PFSK-1 (cell line): ENCODE measurements around the gene WFIKKN1.

Experiments used
- FOXP2 ChIP-seq: optimal IDR thresholded peaks from 2 replicates; pipeline ENCODE3; 2011; ENCODE audit warnings: borderline replicate concordance, control low read depth, inconsistent platforms; ENCODE audit not compliant: insufficient read depth; ENCODE audit errors: extremely low read length, extremely low read depth
- POLR2AphosphoS5 ChIP-seq: IDR thresholded peaks from 2 replicates; pipeline ENCODE4 v1.6.1; 2012; ENCODE audit warnings: low read depth, mild to moderate bottlenecking, control low read depth, low read length, moderate library complexity
- REST ChIP-seq, 2 experiments: IDR thresholded peaks; 2 replicates each; pipeline versions ENCODE4 v1.6.1 to v1.8.0; 2011 to 2012; ENCODE audit warnings: low read depth in 2 of 2, low read length in 2 of 2, control low read depth in 1 of 2, inconsistent platforms in 1 of 2, mild to moderate bottlenecking in 1 of 2, moderate library complexity in 1 of 2; ENCODE audit not compliant: insufficient read depth in 1 of 2
- SIN3A ChIP-seq: IDR thresholded peaks from 2 replicates; pipeline ENCODE4 v1.6.1; 2012; ENCODE audit warnings: mild to moderate bottlenecking, low read length, moderate library complexity, borderline replicate concordance; ENCODE audit not compliant: insufficient read depth
- TAF1 ChIP-seq: IDR thresholded peaks from 2 replicates; pipeline ENCODE4 v1.6.1; 2012; ENCODE audit warnings: low read length, control low read depth, borderline replicate concordance; ENCODE audit not compliant: insufficient read depth

WFIKKN1 gene

GRCh38 chr16:588639-588888 lies 42.2 kb upstream of the WFIKKN1 start:
- TF ChIP-seq POLR2AphosphoS5 (no peak), FOXP2 (no peak), REST (IDR thresholded peaks at IDR 0.05; ENCODE audit: insufficient read depth in 1 of 2, low read depth in 2 of 2, low read length in 2 of 2) (no peak), TAF1 (no peak), SIN3A (no peak)

GRCh38 chr16:588889-589657 lies 41.7 kb upstream of the WFIKKN1 start:
- TF ChIP-seq POLR2AphosphoS5 = peak; percentile 59; the same call in 1 of the 2 replicates
- peak; percentile 91; the same call in 1 of the 2 replicates for TF ChIP-seq TAF1
- TF ChIP-seq FOXP2 = no peak
- no peak for TF ChIP-seq SIN3A
- TF ChIP-seq REST (IDR thresholded peaks at IDR 0.05; ENCODE audit: insufficient read depth in 1 of 2, low read depth in 2 of 2, low read length in 2 of 2) = no peak

GRCh38 chr16:589658-590187 lies 41.1 kb upstream of the WFIKKN1 start, which contains the start of gene RAB40C:
Gene RAB40C, plus strand, starts transcription at chr16:590066. Its CDS starts 226 bp downstream, at chr16:590292.
- TF ChIP-seq POLR2AphosphoS5 (no peak), TAF1 (no peak), REST (IDR thresholded peaks at IDR 0.05; ENCODE audit: insufficient read depth in 1 of 2, low read depth in 2 of 2, low read length in 2 of 2) (no peak), SIN3A (no peak; the same call in 1 of the 2 replicates), FOXP2 (no peak)

GRCh38 chr16:590188-590814 lies 40.5 kb upstream of the WFIKKN1 start:
- TF ChIP-seq POLR2AphosphoS5 (no peak), FOXP2 (no peak), TAF1 (no peak), SIN3A (no peak), REST (IDR thresholded peaks at IDR 0.05; ENCODE audit: insufficient read depth in 1 of 2, low read depth in 2 of 2, low read length in 2 of 2) (no peak)
